ENCODE data around the gene LRRC49. TPM values are rescaled to one million over a fixed set of nuclear protein-coding genes. Genes with fewer than 3 reads are reported as not detected.
"Not testable (repeated sequence)": the region's sequence is repeated elsewhere in the genome, so short reads cannot be mapped to it uniquely, and the experiment has no call there.

LRRC49 gene
- total RNA-seq, 1 donor from 2014 or later, result not detected

GRCh38 chr15:70866982-70867641 lies 25.5 kb upstream of the LRRC49 start:
- intact Hi-C loops (cut with micrococcal nuclease), result no loop called here

- intact Hi-C loops (cut with micrococcal nuclease), result no loop called here
Measured at GRCh38 chr15:70867911-70868467, 24.6 kb upstream of the LRRC49 start.

- intact Hi-C loops (cut with micrococcal nuclease), result no loop called here
Measured at GRCh38 chr15:70869346-70869745, 23.3 kb upstream of the LRRC49 start.

GRCh38 chr15:70870051-70870450 lies 22.6 kb upstream of the LRRC49 start:
- intact Hi-C loops (cut with micrococcal nuclease), result no loop called here

- intact Hi-C loops (cut with micrococcal nuclease), result not testable (repeated sequence)
Measured at GRCh38 chr15:70871490-70871889, 21.1 kb upstream of the LRRC49 start.

GRCh38 chr15:70873232-70874054 lies 19.2 kb upstream of the LRRC49 start:
- intact Hi-C loops (cut with micrococcal nuclease), result no loop called here

- intact Hi-C loops (cut with micrococcal nuclease), result no loop called here
Measured at GRCh38 chr15:70875001-70875782, 17.4 kb upstream of the LRRC49 start.

- intact Hi-C loops (cut with micrococcal nuclease), result no loop called here
Measured at GRCh38 chr15:70876011-70876410, 16.6 kb upstream of the LRRC49 start.

GRCh38 chr15:70876683-70877082 lies 15.9 kb upstream of the LRRC49 start:
- intact Hi-C loops (cut with micrococcal nuclease), result no loop called here

- intact Hi-C loops (cut with micrococcal nuclease), result no loop called here
Measured at GRCh38 chr15:70879401-70879800, 13.2 kb upstream of the LRRC49 start.

GRCh38 chr15:70880781-70881180 lies 11.8 kb upstream of the LRRC49 start:
- intact Hi-C loops (cut with micrococcal nuclease), result no loop called here

- intact Hi-C loops (cut with micrococcal nuclease), result no loop called here
Measured at GRCh38 chr15:70882361-70882760, 10.3 kb upstream of the LRRC49 start.

- intact Hi-C loops (cut with micrococcal nuclease), result no loop called here
Measured at GRCh38 chr15:70892912-70893560, 410 bp downstream of the LRRC49 start.

- intact Hi-C loops (cut with micrococcal nuclease), result no loop called here
Measured at GRCh38 chr15:70902107-70902506, 9.5 kb downstream of the LRRC49 start.

- intact Hi-C loops (cut with micrococcal nuclease), result no loop called here
Measured at GRCh38 chr15:70906842-70907241, 14.2 kb downstream of the LRRC49 start.

GRCh38 chr15:70907784-70908471 lies 15.3 kb downstream of the LRRC49 start:
- intact Hi-C loops (cut with micrococcal nuclease), result no loop called here

GRCh38 chr15:70910958-70911357 lies 18.3 kb downstream of the LRRC49 start:
- intact Hi-C loops (cut with micrococcal nuclease), result no loop called here

- intact Hi-C loops (cut with micrococcal nuclease), result no loop called here
Measured at GRCh38 chr15:70912187-70912586, 19.6 kb downstream of the LRRC49 start.

GRCh38 chr15:70916531-70916930 lies 23.9 kb downstream of the LRRC49 start:
- intact Hi-C loops (cut with micrococcal nuclease), result no loop called here

GRCh38 chr15:70917955-70918354 lies 25.3 kb downstream of the LRRC49 start:
- intact Hi-C loops (cut with micrococcal nuclease), result no loop called here

All from T-helper 2 cell treated with Interferon-gamma antibody and Interleukin-4, amounts not matched to agents 100 ng/mL and 5 ng/mL, for 36 hours (primary cell).